HepG2 (cell line): ENCODE data around the gene LAIR1. TPM values are rescaled to one million over a fixed set of nuclear protein-coding genes. Genes with fewer than 3 reads are reported as not detected.

Experiments
- ATAC-seq: fragments of 200-7000 bp; cut with Tn5 transposase; 3 replicates; pipeline ENCODE4 v1.9.1; 2020; ENCODE audit warnings: mild to moderate bottlenecking, moderate library complexity
- BruUV-seq: library from RNA; stranded (reverse); fragments of 400-500 nt; replicated peaks from 2 replicates; lab custom pipeline; 2021; lab: Mats Ljungman, UMichigan
- CTCF ChIA-PET: fragments of 300-600 bp; formaldehyde crosslinking; extraction: SDS; loops from one replicate; lab custom pipeline; 2021; ENCODE audit warnings: low total read pairs, inconsistent platforms, low intra/inter-chr PET ratio; lab: Yijun Ruan, JAX
- POLR2A ChIA-PET: fragments of 350-600 bp; sonication (Branson Sonifier 250); formaldehyde crosslinking; loops from one replicate; lab custom pipeline; 2020; ENCODE audit warnings: antibody characterized with exemption, inconsistent platforms; lab: Yijun Ruan, JAX
- DNase-seq: peaks from one replicate; pipeline ENCODE4 v3.0.0-alpha.2; 2015; ENCODE audit warnings: low spot score
- FAIRE-seq: peaks from 3 replicates; lab custom pipeline; 2011; peaks lifted over from hg19 to GRCh38; lab: Jason Lieb, UNC
- H2AFZ ChIP-seq: one replicate; pipeline ENCODE4 v1.6.1; 2011; ENCODE audit warnings: low read length, inconsistent platforms
- H3K27ac ChIP-seq: fragments of 300-600 bp; 3 replicates; pipeline ENCODE4 v1.8.0; 2011; ENCODE audit warnings: mixed run types, mild to moderate bottlenecking, mixed read lengths, low read length, inconsistent platforms; ENCODE audit not compliant: insufficient read depth; ENCODE audit errors: extremely low read length
- H3K27me3 ChIP-seq, 2 experiments: fragments of 200-600 bp in 1 of 2; 2 replicates in 1 of 2; 3 replicates in 1 of 2; pipeline versions ENCODE4 v1.6.0 to v1.8.0; 2011; ENCODE audit warnings: low read length in 2 of 2, mild to moderate bottlenecking in 2 of 2, moderate library complexity in 2 of 2, inconsistent platforms in 1 of 2; ENCODE audit not compliant: insufficient read depth in 2 of 2, control insufficient read depth in 1 of 2
- H3K36me3 ChIP-seq, 2 experiments: fragments of 200-600 bp in 1 of 2; replicated peaks in 1 of 2; 2 replicates in 1 of 2; 3 replicates in 1 of 2; pipeline versions ENCODE4 v1.5.1 to v1.8.0; 2011; ENCODE audit warnings: low read length in 2 of 2, inconsistent platforms in 1 of 2; ENCODE audit not compliant: insufficient read depth in 2 of 2, control insufficient read depth in 1 of 2
- H3K4me1 ChIP-seq: 2 replicates; pipeline ENCODE4 v1.5.1; 2012; ENCODE audit warnings: low read length, inconsistent platforms; ENCODE audit not compliant: insufficient read depth
- H3K4me2 ChIP-seq: 2 replicates; pipeline ENCODE4 v1.6.0; 2011; ENCODE audit warnings: low read depth, low read length, inconsistent platforms
- H3K4me3 ChIP-seq, 3 experiments: fragments of 200-600 bp in 1 of 3; sonication (generic), shearing (Covaris generic) in 1 of 3; replicated peaks in 1 of 3; 2 replicates each; pipeline ENCODE4 v1.5.1; 2011 to 2016; ENCODE audit warnings: low read length in 3 of 3, inconsistent platforms in 2 of 3, low read depth in 2 of 3, mild to moderate bottlenecking in 2 of 3, control low read depth in 1 of 3, mixed read lengths in 1 of 3; ENCODE audit not compliant: insufficient read depth in 1 of 3
- H3K79me2 ChIP-seq: one replicate; pipeline ENCODE4 v1.6.1; 2011; ENCODE audit warnings: low read length, inconsistent platforms; ENCODE audit not compliant: insufficient read depth
- H3K9ac ChIP-seq: 2 replicates; pipeline ENCODE4 v1.6.0; 2011; ENCODE audit warnings: mild to moderate bottlenecking, low read depth, low read length, inconsistent platforms; ENCODE audit not compliant: insufficient read depth
- H3K9me3 ChIP-seq: 2 replicates; pipeline ENCODE4 v1.5.1; 2012; ENCODE audit warnings: mild to moderate bottlenecking, low read length
- H4K20me1 ChIP-seq: 2 replicates; pipeline ENCODE4 v1.6.0; 2011; ENCODE audit warnings: inconsistent platforms, mild to moderate bottlenecking, low read length, moderate library complexity; ENCODE audit not compliant: insufficient read depth
- BATF2 ChIP-seq: sonication (generic); formaldehyde crosslinking; IDR thresholded peaks from 2 replicates; pipeline ENCODE4 v1.8.0; 2022; ENCODE audit warnings: mild to moderate bottlenecking, missing genetic modification reagents, moderate library complexity
- ELF3 ChIP-seq: IDR thresholded peaks from 2 replicates; pipeline ENCODE4 v1.6.1; 2016; ENCODE audit warnings: missing genetic modification reagents, missing compliant biosample characterization
- KLF13 ChIP-seq: sonication (generic); formaldehyde crosslinking; IDR thresholded peaks from 2 replicates; pipeline ENCODE4 v1.4.0; 2020; ENCODE audit warnings: mild to moderate bottlenecking, missing genetic modification reagents
- POLR2AphosphoS2 ChIP-seq: IDR thresholded peaks from 2 replicates; pipeline ENCODE4 v1.6.1; 2011; ENCODE audit warnings: low read depth, low read length, improper control_type of control experiment
- REL ChIP-seq: sonication (generic); formaldehyde crosslinking; conservative IDR thresholded peaks from 2 replicates; pipeline ENCODE4 v1.8.0; 2022; ENCODE audit warnings: mild to moderate bottlenecking, missing genetic modification reagents, moderate library complexity
- TFE3 ChIP-seq: IDR thresholded peaks from 2 replicates; pipeline ENCODE4 v1.6.1; 2016
- ZBTB33 ChIP-seq: sonication (generic); formaldehyde crosslinking; IDR thresholded peaks from 2 replicates; pipeline ENCODE4 v1.4.0; 2020; ENCODE audit warnings: missing genetic modification reagents
- ZC3H13 ChIP-seq: sonication (generic); formaldehyde crosslinking; IDR thresholded peaks from 2 replicates; pipeline ENCODE4 v1.8.1; 2023; ENCODE audit warnings: mild to moderate bottlenecking, missing genetic modification reagents, moderate library complexity
- ZNF24 ChIP-seq: fragments of 450-650 bp; IDR thresholded peaks from 2 replicates; pipeline ENCODE4 v1.6.1; 2017; ENCODE audit warnings: antibody characterized with exemption, mild to moderate bottlenecking
- ZNF367 ChIP-seq: sonication (generic); formaldehyde crosslinking; IDR thresholded peaks from 2 replicates; pipeline ENCODE4 v1.4.0; 2020; ENCODE audit warnings: missing genetic modification reagents, borderline replicate concordance
- ZNF441 ChIP-seq: sonication (generic); formaldehyde crosslinking; IDR thresholded peaks from 2 replicates; pipeline ENCODE4 v1.7.0; 2021; ENCODE audit warnings: missing genetic modification reagents, borderline replicate concordance
- ZNF598 ChIP-seq: sonication (generic); formaldehyde crosslinking; IDR thresholded peaks from 2 replicates; pipeline ENCODE4 v1.5.1; 2020; ENCODE audit warnings: mild to moderate bottlenecking, missing genetic modification reagents, borderline replicate concordance
- ZNF660 ChIP-seq: sonication (generic); formaldehyde crosslinking; IDR thresholded peaks from 2 replicates; pipeline ENCODE4 v1.5.1; 2020; ENCODE audit warnings: mild to moderate bottlenecking, low read depth, missing genetic modification reagents, borderline replicate concordance
- WGBS: methylation state at CpG from one replicate; pipeline ENCODE4 v1.1.6; 2017; ENCODE audit warnings: low lambda C conversion rate; 5-methylcytosine and 5-hydroxymethylcytosine counted together
- in situ Hi-C: cut with HindIII; loops from 2 replicates; pipeline ENCODE4 v1.10.0; 2017; ENCODE audit warnings: low pct_unique_long_range_greater_than_20kb; ENCODE audit not compliant: extremely low pct_ligation_motif_present
- intact Hi-C: fragments of 100-400 bp; cut with micrococcal nuclease; formaldehyde crosslinking; loops from one replicate; pipeline ENCODE4 v1.10.0; 2022; ENCODE audit not compliant: unreplicated experiment
- polyA plus RNA-seq, 8 experiments: library from polyadenylated mRNA; depleted of rRNA in 3 of 8; stranded (reverse) in 7 of 8; unstranded in 1 of 8; fragments of >200 nt; fragmentation: Illumina TruSeq in 4 of 8; extraction: Trizol in 4 of 8; gene quantifications; 2 replicates each; pipeline versions ENCODE4 v1.2.1 to v1.2.3, GENCODE V29; 2011 to 2016; ENCODE audit warnings: low read depth in 4 of 8, missing spikeins in 1 of 8, mixed read lengths in 1 of 8; ENCODE audit not compliant: insufficient read depth in 1 of 8
- total RNA-seq, 5 experiments: library from RNA; depleted of rRNA; stranded (reverse); fragments of >200 nt; fragmentation: Illumina TruSeq; extraction: Trizol; gene quantifications; 2 replicates each; pipeline ENCODE4 v1.2.3, GENCODE V29; 2016; ENCODE audit warnings: low read depth in 1 of 5
- TF ChIP-seq, protein P1 (sequence below): sonication (generic); formaldehyde crosslinking; IDR thresholded peaks from 2 replicates; pipeline ENCODE4 v1.4.0; 2020; ENCODE audit warnings: low read depth, missing genetic modification reagents

LAIR1 gene
- total and polyA plus RNA-seq, 2 of the 13 experiments (the other 11 are each of a cell fraction or from before 2014, with no cell fraction given), result 0.75 to 1.2 TPM

DNA sequence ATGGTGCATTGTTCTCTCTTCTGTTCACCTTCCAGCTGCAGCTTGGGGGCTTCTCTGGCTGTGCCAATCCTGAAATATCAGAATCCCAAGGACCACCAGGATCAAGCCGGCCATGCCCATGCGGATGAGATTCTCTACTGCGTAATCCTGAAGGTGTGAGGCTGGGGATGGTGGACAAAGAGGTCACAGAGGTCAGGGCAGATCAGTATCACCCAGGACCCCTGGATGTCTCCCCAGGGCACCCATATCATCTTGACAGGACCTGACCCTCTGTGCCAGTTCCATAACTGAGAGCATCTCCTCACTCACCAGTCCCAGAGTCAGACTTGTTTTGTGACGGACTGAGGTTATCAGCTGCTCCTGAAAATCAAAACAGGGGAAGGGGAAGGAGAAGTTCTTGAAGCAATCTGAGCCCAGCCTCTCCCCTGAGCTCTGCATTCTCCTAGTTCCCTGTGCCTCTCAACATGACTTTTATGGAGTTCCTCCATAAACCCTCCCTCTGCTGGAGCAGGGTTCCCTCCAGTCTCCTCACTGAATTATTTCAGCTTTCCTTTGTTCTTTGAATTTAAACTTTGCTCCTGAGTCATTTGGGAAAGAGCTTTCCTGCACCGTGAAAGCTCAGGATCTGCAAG is 57.2 kb downstream of the LAIR1 start (continued):
- TF ChIP-seq KLF13 (CRISPR knock-in tag) (no peak), BATF2 (CRISPR knock-in tag) (no peak), POLR2AphosphoS2 (no peak), REL (no peak), ZC3H13 (no peak), ZNF598 (CRISPR knock-in tag) (no peak)

DNA sequence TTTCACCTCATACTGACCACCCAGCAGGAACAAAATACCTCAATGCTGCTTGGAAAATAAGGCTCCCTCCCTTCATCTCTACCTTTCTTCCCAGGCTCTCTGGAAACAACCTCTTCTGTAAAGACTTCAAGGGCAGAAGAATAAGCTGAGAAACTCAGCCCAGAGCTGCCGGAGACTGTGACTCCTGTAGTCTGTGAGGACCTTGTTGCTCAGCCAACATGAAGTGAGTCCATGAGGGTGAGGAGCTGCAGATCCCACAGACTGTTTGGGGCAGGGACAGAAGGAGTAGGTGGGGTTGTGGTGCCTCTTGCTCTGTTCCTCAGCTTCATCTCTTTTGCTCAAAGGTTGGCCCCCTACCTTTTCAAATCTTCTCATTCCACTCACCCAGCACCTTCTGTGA is 59.6 kb downstream of the LAIR1 start:
- ChIA-PET POLR2A (no interaction called here), CTCF (no interaction called here)
- 8% methylated on average over 1 of the region's 1 CpG for WGBS
- no peaks in the 10 kb centered on the region for H3K36me3 ChIP-seq
- no TSS peak for BruUV-seq
- DNase-seq (no peak), ATAC-seq (no peak), FAIRE-seq (no peak)
- no peak overlapping the region for H3K9ac ChIP-seq
- no peak overlapping the region for H2AFZ ChIP-seq
- H3K4me2 ChIP-seq, result no peak overlapping the region
- peaks cover 0 to 4% of the 10 kb centered on the region in 2 experiments; a peak in 2 of 5 replicates for H3K27me3 ChIP-seq
- intact Hi-C loops, result no loop called here
- no peaks in the 10 kb centered on the region for H3K9me3 ChIP-seq
- no peak overlapping the region for H3K27ac ChIP-seq
- in situ Hi-C loops, result no loop called here
- H4K20me1 ChIP-seq, result no peaks in the 10 kb centered on the region
- H3K4me1 ChIP-seq, result no peaks in the 10 kb centered on the region
- no peak overlapping the region for H3K4me3 ChIP-seq
- H3K79me2 ChIP-seq, result no peaks in the 10 kb centered on the region
- TF ChIP-seq ZNF441 (CRISPR knock-in tag) (no peak), ZNF24 (no peak), ZBTB33 (no peak), ZNF367 (CRISPR knock-in tag) (no peak), TFE3 (no peak), ELF3 (no peak), ZNF660 (CRISPR knock-in tag) (no peak)
- TF ChIP-seq, protein P1, sequence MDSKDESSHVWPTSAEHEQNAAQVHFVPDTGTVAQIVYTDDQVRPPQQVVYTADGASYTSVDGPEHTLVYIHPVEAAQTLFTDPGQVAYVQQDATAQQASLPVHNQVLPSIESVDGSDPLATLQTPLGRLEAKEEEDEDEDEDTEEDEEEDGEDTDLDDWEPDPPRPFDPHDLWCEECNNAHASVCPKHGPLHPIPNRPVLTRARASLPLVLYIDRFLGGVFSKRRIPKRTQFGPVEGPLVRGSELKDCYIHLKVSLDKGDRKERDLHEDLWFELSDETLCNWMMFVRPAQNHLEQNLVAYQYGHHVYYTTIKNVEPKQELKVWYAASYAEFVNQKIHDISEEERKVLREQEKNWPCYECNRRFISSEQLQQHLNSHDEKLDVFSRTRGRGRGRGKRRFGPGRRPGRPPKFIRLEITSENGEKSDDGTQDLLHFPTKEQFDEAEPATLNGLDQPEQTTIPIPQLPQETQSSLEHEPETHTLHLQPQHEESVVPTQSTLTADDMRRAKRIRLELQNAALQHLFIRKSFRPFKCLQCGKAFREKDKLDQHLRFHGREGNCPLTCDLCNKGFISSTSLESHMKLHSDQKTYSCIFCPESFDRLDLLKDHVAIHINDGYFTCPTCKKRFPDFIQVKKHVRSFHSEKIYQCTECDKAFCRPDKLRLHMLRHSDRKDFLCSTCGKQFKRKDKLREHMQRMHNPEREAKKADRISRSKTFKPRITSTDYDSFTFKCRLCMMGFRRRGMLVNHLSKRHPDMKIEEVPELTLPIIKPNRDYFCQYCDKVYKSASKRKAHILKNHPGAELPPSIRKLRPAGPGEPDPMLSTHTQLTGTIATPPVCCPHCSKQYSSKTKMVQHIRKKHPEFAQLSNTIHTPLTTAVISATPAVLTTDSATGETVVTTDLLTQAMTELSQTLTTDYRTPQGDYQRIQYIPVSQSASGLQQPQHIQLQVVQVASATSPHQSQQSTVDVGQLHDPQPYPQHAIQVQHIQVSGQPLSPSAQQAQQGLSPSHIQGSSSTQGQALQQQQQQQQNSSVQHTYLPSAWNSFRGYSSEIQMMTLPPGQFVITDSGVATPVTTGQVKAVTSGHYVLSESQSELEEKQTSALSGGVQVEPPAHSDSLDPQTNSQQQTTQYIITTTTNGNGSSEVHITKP (CRISPR knock-in tag), result no peak
